ENCODE measurements around the gene NFIB. TPM values are rescaled to one million over a fixed set of nuclear protein-coding genes. Genes with fewer than 3 reads are reported as not detected.
A peak's percentile ranks its signal among the peaks of the same experiment; 100 is the strongest.

The NFIB gene
- polyA plus RNA-seq, 1 donor (not counting 4 experiments of a cell fraction or from before 2014, with no cell fraction given): 8.9 TPM

DNA sequence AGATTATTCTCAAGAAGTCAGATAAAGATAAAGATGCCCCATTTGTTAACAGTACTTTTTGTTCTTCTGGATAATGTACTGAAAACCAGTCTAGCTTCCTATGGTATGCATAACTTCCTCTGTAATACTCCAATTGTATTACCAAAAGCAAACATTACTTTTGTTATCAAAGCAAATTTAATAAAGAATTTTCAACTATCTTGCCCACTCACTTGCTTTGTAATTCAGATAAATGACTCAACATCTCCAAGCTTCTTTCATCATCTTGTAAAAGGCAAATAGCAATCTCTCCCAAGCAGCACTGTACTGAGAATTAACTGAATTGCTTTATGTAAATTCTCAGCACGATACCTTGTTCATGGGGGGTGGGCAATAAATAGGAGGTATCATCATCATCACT, 98.3 kb downstream of the NFIB start:
- H4K20me1 ChIP-seq (ENCODE audit: control insufficient read depth, extremely low read depth, insufficient read depth, low read length): no peaks in the 10 kb centered on the region
- FAIRE-seq (peak; percentile 29), DNase-seq (ENCODE audit: low read depth, low spot score) (no peak)
- peaks cover 27% of the 10 kb centered on the region for H3K79me2 ChIP-seq (ENCODE audit: control insufficient read depth, insufficient read depth, low read length)
- H3K27ac ChIP-seq (ENCODE audit: control insufficient read depth, insufficient read depth, low read length): peak overlapping the region; percentile 59
- H3K9me1 ChIP-seq (ENCODE audit: control insufficient read depth, extremely low read depth, insufficient read depth, low read length): no peaks in the 10 kb centered on the region
- dilution Hi-C loops (cut with MboI; ENCODE audit: extremely low pct_ligation_motif_present, low sequenced_read_pairs): no loop called here
- peak overlapping the region; percentile 52 for H3K4me2 ChIP-seq (ENCODE audit: control insufficient read depth, extremely low read depth, insufficient read depth, low read depth, low read length)
- peaks cover 45% of the 10 kb centered on the region for H3K4me1 ChIP-seq (ENCODE audit: control insufficient read depth, extremely low read depth, insufficient read depth, low read length)
- no peak overlapping the region for H2AFZ ChIP-seq (ENCODE audit: control insufficient read depth, low read length)
- no peaks in the 10 kb centered on the region for H3K9me3 ChIP-seq (ENCODE audit: control insufficient read depth, low read depth, low read length)
- no peak for TF ChIP-seq EZH2 (IDR thresholded peaks at IDR 0.05; ENCODE audit: low read length)
- TF ChIP-seq, protein P1, sequence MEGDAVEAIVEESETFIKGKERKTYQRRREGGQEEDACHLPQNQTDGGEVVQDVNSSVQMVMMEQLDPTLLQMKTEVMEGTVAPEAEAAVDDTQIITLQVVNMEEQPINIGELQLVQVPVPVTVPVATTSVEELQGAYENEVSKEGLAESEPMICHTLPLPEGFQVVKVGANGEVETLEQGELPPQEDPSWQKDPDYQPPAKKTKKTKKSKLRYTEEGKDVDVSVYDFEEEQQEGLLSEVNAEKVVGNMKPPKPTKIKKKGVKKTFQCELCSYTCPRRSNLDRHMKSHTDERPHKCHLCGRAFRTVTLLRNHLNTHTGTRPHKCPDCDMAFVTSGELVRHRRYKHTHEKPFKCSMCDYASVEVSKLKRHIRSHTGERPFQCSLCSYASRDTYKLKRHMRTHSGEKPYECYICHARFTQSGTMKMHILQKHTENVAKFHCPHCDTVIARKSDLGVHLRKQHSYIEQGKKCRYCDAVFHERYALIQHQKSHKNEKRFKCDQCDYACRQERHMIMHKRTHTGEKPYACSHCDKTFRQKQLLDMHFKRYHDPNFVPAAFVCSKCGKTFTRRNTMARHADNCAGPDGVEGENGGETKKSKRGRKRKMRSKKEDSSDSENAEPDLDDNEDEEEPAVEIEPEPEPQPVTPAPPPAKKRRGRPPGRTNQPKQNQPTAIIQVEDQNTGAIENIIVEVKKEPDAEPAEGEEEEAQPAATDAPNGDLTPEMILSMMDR (optimal IDR thresholded peaks at IDR 0.05 in 1 of 3, IDR thresholded peaks at IDR 0.05 in 1 of 3, conservative IDR thresholded peaks at IDR 0.05 in 1 of 3; ENCODE audit: extremely low read depth in 1 of 3, insufficient read depth in 2 of 3, low read length in 3 of 3): no peak
- H3K36me3 ChIP-seq (ENCODE audit: control insufficient read depth in 2 of 2, extremely low read depth in 1 of 2, insufficient read depth in 2 of 2, low read length in 2 of 2): no peaks in the 10 kb centered on the region
- H3K9ac ChIP-seq (ENCODE audit: control insufficient read depth, extremely low read depth, insufficient read depth, low read length): no peak overlapping the region
- no peaks in the 10 kb centered on the region for H3K27me3 ChIP-seq (ENCODE audit: control insufficient read depth, extremely low read depth, insufficient read depth, low read length)
- no peak overlapping the region for H3K4me3 ChIP-seq (ENCODE audit: control insufficient read depth in 2 of 3, extremely low read depth in 1 of 3, insufficient read depth in 2 of 3, low read depth in 1 of 3, low read length in 3 of 3)

GRCh38 chr9:14214693-14215092, 99.2 kb downstream of the NFIB start:
- Histone ChIP-seq H3K9me3 (ENCODE audit: control insufficient read depth, low read depth, low read length) (no peaks in the 10 kb centered on the region), H3K27ac (ENCODE audit: control insufficient read depth, insufficient read depth, low read length) (peak overlapping the region; percentile 59), H3K9ac (ENCODE audit: control insufficient read depth, extremely low read depth, insufficient read depth, low read length) (no peak overlapping the region), H3K79me2 (ENCODE audit: control insufficient read depth, insufficient read depth, low read length) (peaks cover 27% of the 10 kb centered on the region), H2AFZ (ENCODE audit: control insufficient read depth, low read length) (no peak overlapping the region), H3K36me3 (ENCODE audit: control insufficient read depth in 2 of 2, extremely low read depth in 1 of 2, insufficient read depth in 2 of 2, low read length in 2 of 2) (no peaks in the 10 kb centered on the region), H4K20me1 (ENCODE audit: control insufficient read depth, extremely low read depth, insufficient read depth, low read length) (no peaks in the 10 kb centered on the region), H3K4me2 (ENCODE audit: control insufficient read depth, extremely low read depth, insufficient read depth, low read depth, low read length) (peak overlapping the region; percentile 44), H3K9me1 (ENCODE audit: control insufficient read depth, extremely low read depth, insufficient read depth, low read length) (no peaks in the 10 kb centered on the region), H3K4me1 (ENCODE audit: control insufficient read depth, extremely low read depth, insufficient read depth, low read length) (peaks cover 45% of the 10 kb centered on the region), H3K4me3 (ENCODE audit: control insufficient read depth in 2 of 3, extremely low read depth in 1 of 3, insufficient read depth in 2 of 3, low read depth in 1 of 3, low read length in 3 of 3) (no peak overlapping the region), H3K27me3 (ENCODE audit: control insufficient read depth, extremely low read depth, insufficient read depth, low read length) (no peaks in the 10 kb centered on the region)
- FAIRE-seq: peak; percentile 74
- TF ChIP-seq, protein P1 (optimal IDR thresholded peaks at IDR 0.05 in 1 of 3, IDR thresholded peaks at IDR 0.05 in 1 of 3, conservative IDR thresholded peaks at IDR 0.05 in 1 of 3; ENCODE audit: extremely low read depth in 1 of 3, insufficient read depth in 2 of 3, low read length in 3 of 3): no peak
- DNase-seq (ENCODE audit: low read depth, low spot score): no peak
- dilution Hi-C loops (cut with MboI; ENCODE audit: extremely low pct_ligation_motif_present, low sequenced_read_pairs): no loop called here

All from keratinocyte (primary cell).